ENCODE measurements around the gene SOX15. TPM values are rescaled to one million over a fixed set of nuclear protein-coding genes. Genes with fewer than 3 reads are reported as not detected.

SOX15 gene
- total RNA-seq, 1 donor from 2014 or later, result 0.51 TPM

GRCh38 chr17:7569571-7569970 is 20.3 kb downstream of the SOX15 start:
- H3K36me3 Mint-ChIP-seq, result peaks cover 35% of the 10 kb centered on the region
- H3K27ac Mint-ChIP-seq, result no peak overlapping the region

GRCh38 chr17:7563115-7563869 is 26.6 kb downstream of the SOX15 start:
- no peaks in the 10 kb centered on the region for H3K27me3 ChIP-seq
- Mint-ChIP-seq H3K4me1 (peaks cover 43% of the 10 kb centered on the region), H3K9me3 (no peaks in the 10 kb centered on the region), H3K27me3 (ENCODE audit: insufficient read depth, low read depth) (peaks cover 2% of the 10 kb centered on the region), H3K27ac (no peak overlapping the region), H3K36me3 (peaks cover 18% of the 10 kb centered on the region), H3K4me3 (peak overlapping the region; percentile 97)
- no peak for DNase-seq (ENCODE audit: low spot score)
- H3K27ac ChIP-seq, result no peak overlapping the region
- H3K4me1 ChIP-seq, result peaks cover 31% of the 10 kb centered on the region
- peak overlapping the region; percentile 94 for H3K4me3 ChIP-seq
- H3K9ac ChIP-seq, result no peak overlapping the region
- peaks cover 15% of the 10 kb centered on the region for H4K20me1 ChIP-seq (ENCODE audit: low read depth)
- TF ChIP-seq CTCF (IDR thresholded peaks at IDR 0.05) (no peak), EZH2 (IDR thresholded peaks at IDR 0.05) (no peak), EZH2phosphoT487 (IDR thresholded peaks at IDR 0.05) (no peak)
- no peak overlapping the region for H2AFZ ChIP-seq (replicated peaks)
- H3K79me2 ChIP-seq (ENCODE audit: low read depth), result peaks cover 43% of the 10 kb centered on the region
- H3K36me3 ChIP-seq, result peaks cover 7% of the 10 kb centered on the region
- peaks cover 33% of the 10 kb centered on the region for H3F3A ChIP-seq (ENCODE audit: low read depth)
- peak overlapping the region; percentile 97 for H3K4me2 ChIP-seq
- H3K9me3 ChIP-seq (ENCODE audit: low read depth), result no peaks in the 10 kb centered on the region

More at GRCh38 chr17:7569571-7569970, 20.3 kb downstream of the SOX15 start:
- H3K36me3 ChIP-seq, result peaks cover 5% of the 10 kb centered on the region
- peaks cover 31% of the 10 kb centered on the region for H3F3A ChIP-seq (ENCODE audit: low read depth)
- no peaks in the 10 kb centered on the region for H3K27me3 ChIP-seq
- H3K4me3 ChIP-seq, result no peak overlapping the region
- Mint-ChIP-seq H3K4me1 (peaks cover 21% of the 10 kb centered on the region), H3K9me3 (no peaks in the 10 kb centered on the region), H3K27me3 (ENCODE audit: insufficient read depth, low read depth) (peaks cover 7% of the 10 kb centered on the region), H3K4me3 (no peak overlapping the region)
- H3K9me3 ChIP-seq (ENCODE audit: low read depth), result no peaks in the 10 kb centered on the region
- H3K4me1 ChIP-seq, result peaks cover 6% of the 10 kb centered on the region
- peaks cover 19% of the 10 kb centered on the region for H4K20me1 ChIP-seq (ENCODE audit: low read depth)
- H3K4me2 ChIP-seq, result no peak overlapping the region
- DNase-seq (ENCODE audit: low spot score), result no peak
- no peak overlapping the region for H3K27ac ChIP-seq
- H3K9ac ChIP-seq, result no peak overlapping the region
- TF ChIP-seq CTCF (IDR thresholded peaks at IDR 0.05) (no peak), EZH2 (IDR thresholded peaks at IDR 0.05) (no peak), EZH2phosphoT487 (IDR thresholded peaks at IDR 0.05) (no peak)
- H2AFZ ChIP-seq (replicated peaks), result no peak overlapping the region
- H3K79me2 ChIP-seq (ENCODE audit: low read depth), result peaks cover 40% of the 10 kb centered on the region

- H4K20me1 ChIP-seq (ENCODE audit: low read depth), result peaks cover 15% of the 10 kb centered on the region
- no peaks in the 10 kb centered on the region for H3K9me3 Mint-ChIP-seq
- H3K4me1 Mint-ChIP-seq, result peaks cover 47% of the 10 kb centered on the region
- H3K79me2 ChIP-seq (ENCODE audit: low read depth), result peaks cover 39% of the 10 kb centered on the region
- H3K4me1 ChIP-seq, result peaks cover 42% of the 10 kb centered on the region
- H3K9ac ChIP-seq, result peak overlapping the region; percentile 98
- no peak overlapping the region for H2AFZ ChIP-seq (replicated peaks)
- peak overlapping the region; percentile 97 for H3K4me2 ChIP-seq
- peak overlapping the region; percentile 64 for H3K27ac ChIP-seq
- peak overlapping the region; percentile 72 for H3K27ac Mint-ChIP-seq
- peaks cover 40% of the 10 kb centered on the region for H3F3A ChIP-seq (ENCODE audit: low read depth)
- H3K36me3 ChIP-seq, result peaks cover 7% of the 10 kb centered on the region
- H3K36me3 Mint-ChIP-seq, result peaks cover 14% of the 10 kb centered on the region
- no peak for TF ChIP-seq EZH2 (IDR thresholded peaks at IDR 0.05)
- no peak for TF ChIP-seq EZH2phosphoT487 (IDR thresholded peaks at IDR 0.05)
- TF ChIP-seq CTCF (IDR thresholded peaks at IDR 0.05), result no peak
- DNase-seq (ENCODE audit: low spot score), result no peak
- H3K4me3 ChIP-seq, result peak overlapping the region; percentile 94
- H3K4me3 Mint-ChIP-seq, result peak overlapping the region; percentile 97
- peaks cover 2% of the 10 kb centered on the region for H3K27me3 Mint-ChIP-seq (ENCODE audit: insufficient read depth, low read depth)
- H3K9me3 ChIP-seq (ENCODE audit: low read depth), result no peaks in the 10 kb centered on the region
- H3K27me3 ChIP-seq, result no peaks in the 10 kb centered on the region
These were observed 27.7 kb downstream of the SOX15 start for GRCh38 chr17:7562208-7562605.

Data from neural progenitor cell (in vitro differentiated cells).